K562 (cell line): ENCODE results near the gene EFCAB8.

ENCODE experiments used
- CBX3 ChIP-seq, 2 experiments: IDR thresholded peaks; 1 replicate in 1 of 2; 2 replicates in 1 of 2; pipeline ENCODE4 v1.6.1; 2012; ENCODE audit warnings: inconsistent platforms in 2 of 2, low read length in 2 of 2, borderline replicate concordance in 1 of 2, control low read depth in 1 of 2
- DNMT1 ChIP-seq: fragments of 450-650 bp; IDR thresholded peaks from 2 replicates; pipeline ENCODE4 v1.6.1; 2016; ENCODE audit warnings: antibody characterized with exemption, mild to moderate bottlenecking
- ETV6 ChIP-seq, 3 experiments: fragments of 150-350 bp in 1 of 3; sonication (generic) in 1 of 3; formaldehyde crosslinking in 1 of 3; IDR thresholded peaks; 2 replicates each; pipeline versions ENCODE4 v1.6.1 to v1.8.0; 2014 to 2022; ENCODE audit warnings: borderline replicate concordance in 2 of 3, low read depth in 2 of 3, antibody characterized with exemption in 1 of 3, low read length in 1 of 3, mild to moderate bottlenecking in 1 of 3, missing genetic modification reagents in 1 of 3
- GTF2F1 ChIP-seq: IDR thresholded peaks from 2 replicates; pipeline ENCODE4 v1.6.1; 2011; ENCODE audit warnings: low read depth, low read length, improper control_type of control experiment
- LCOR ChIP-seq: sonication (generic); formaldehyde crosslinking; IDR thresholded peaks from 2 replicates; pipeline ENCODE4 v1.8.0; 2022; ENCODE audit warnings: mild to moderate bottlenecking, missing genetic modification reagents
- NUFIP1 ChIP-seq: fragments of 450-650 bp; IDR thresholded peaks from 2 replicates; pipeline ENCODE4 v1.6.1; 2018; ENCODE audit not compliant: partially characterized antibody
- PHTF2 ChIP-seq: fragments of 250-450 bp; sonication (Bioruptor Pico); IDR thresholded peaks from 2 replicates; pipeline ENCODE4 v1.5.0; 2021; ENCODE audit warnings: mild to moderate bottlenecking
- PTBP1 ChIP-seq: fragments of 200-400 bp; formaldehyde crosslinking; IDR thresholded peaks from 2 replicates; pipeline ENCODE4 v1.6.1; 2017; ENCODE audit warnings: low read depth, low read length
- SMARCE1 ChIP-seq: fragments of 450-650 bp; IDR thresholded peaks from 2 replicates; pipeline ENCODE4 v1.7.1; 2016; ENCODE audit warnings: mild to moderate bottlenecking
- YY1 ChIP-seq, 3 experiments: IDR thresholded peaks; 2 replicates each; pipeline ENCODE4 v1.6.1; 2011; ENCODE audit warnings: low read length in 2 of 3, mild to moderate bottlenecking in 2 of 3, moderate library complexity in 2 of 3, borderline replicate concordance in 1 of 3, control low read depth in 1 of 3, low read depth in 1 of 3; ENCODE audit not compliant: insufficient read depth in 3 of 3, insufficient replicate concordance in 2 of 3, control insufficient read depth in 1 of 3, insufficient read length in 1 of 3; ENCODE audit errors: extremely low read depth in 1 of 3
- ZBTB2 ChIP-seq: fragments of 450-650 bp; IDR thresholded peaks from 2 replicates; pipeline ENCODE4 v1.6.1; 2016; ENCODE audit warnings: antibody characterized with exemption
- ZFP36 ChIP-seq: fragments of 150-350 bp; IDR thresholded peaks from 2 replicates; pipeline ENCODE4 v1.6.1; 2018; ENCODE audit warnings: low read length, low read depth; ENCODE audit not compliant: partially characterized antibody

- TF ChIP-seq NUFIP1 = no peak
- no peak for TF ChIP-seq LCOR (CRISPR knock-in tag)
- no peak for TF ChIP-seq ZFP36
- no peak for TF ChIP-seq ZBTB2
- no peak for TF ChIP-seq YY1 (IDR thresholded peaks at IDR 0.05; ENCODE audit: borderline replicate concordance in 1 of 3, control insufficient read depth in 1 of 3, extremely low read depth in 1 of 3, insufficient read depth in 3 of 3, insufficient read length in 1 of 3, insufficient replicate concordance in 2 of 3, low read depth in 1 of 3, low read length in 2 of 3)
- no peak for TF ChIP-seq CBX3 (IDR thresholded peaks at IDR 0.05; ENCODE audit: borderline replicate concordance in 1 of 2, low read length in 2 of 2)
- TF ChIP-seq PTBP1 = no peak
- TF ChIP-seq DNMT1 = no peak
- TF ChIP-seq PHTF2 (CRISPR knock-in tag) = no peak
- no peak for TF ChIP-seq ETV6 (IDR thresholded peaks at IDR 0.05; ENCODE audit: borderline replicate concordance in 1 of 2, low read depth in 2 of 2, low read length in 1 of 2)
- TF ChIP-seq ETV6 (CRISPR knock-in tag; IDR thresholded peaks at IDR 0.05; ENCODE audit: borderline replicate concordance) = no peak
- no peak for TF ChIP-seq GTF2F1
- TF ChIP-seq SMARCE1 = no peak
These were observed 3.3 kb upstream of the EFCAB8 start for GRCh38 chr20:32855387-32855786.
